ENCODE data around the gene SLC2A9. TPM values are rescaled to one million over a fixed set of nuclear protein-coding genes. Genes with fewer than 3 reads are reported as not detected.

Gene SLC2A9
- total and polyA plus RNA-seq, 2 of the 4 experiments (the other 2 are of a cell fraction): 0.72 to 2.1 TPM

- ATAC-seq (ENCODE audit: low read depth): no peak
- H3K36me3 ChIP-seq (ENCODE audit: control insufficient read depth, insufficient read depth, low read length): no peaks in the 10 kb centered on the region
Observed at GRCh38 chr4:9800848-9801247, 220.4 kb downstream of the SLC2A9 start.

More at GRCh38 chr4:9800848-9801247, 220.4 kb downstream of the SLC2A9 start:
- H2BK20ac ChIP-seq (ENCODE audit: low read depth, low read length): no peak overlapping the region
- no peak overlapping the region for H2BK5ac ChIP-seq (ENCODE audit: low read depth, low read length, poor library complexity, severe bottlenecking)
- TF ChIP-seq SMC3 (IDR thresholded peaks at IDR 0.05; ENCODE audit: low read depth, low read length): no peak
- TF ChIP-seq RCOR1 (IDR thresholded peaks at IDR 0.05; ENCODE audit: insufficient replicate concordance, low read length): no peak
- no peak for TF ChIP-seq RAD21 (IDR thresholded peaks at IDR 0.05; ENCODE audit: low read length)
- no peak for TF ChIP-seq CEBPB (IDR thresholded peaks at IDR 0.05; ENCODE audit: low read depth, low read length)
- no peak for TF ChIP-seq USF2 (IDR thresholded peaks at IDR 0.05; ENCODE audit: low read depth, low read length)
- TF ChIP-seq CTCF (conservative IDR thresholded peaks at IDR 0.05; ENCODE audit: low read depth, low read length): no peak
- no peak for TF ChIP-seq BHLHE40 (IDR thresholded peaks at IDR 0.05; ENCODE audit: low read depth, low read length)
- H3K4me3 ChIP-seq (ENCODE audit: insufficient read depth, low read depth, low read length): no peak overlapping the region
- H3K4me1 ChIP-seq (ENCODE audit: control insufficient read depth, insufficient read depth, low read length): no peaks in the 10 kb centered on the region
- no peak overlapping the region for H2AK9ac ChIP-seq (replicated peaks; ENCODE audit: low read depth, low read length, poor library complexity)
- H4K20me1 ChIP-seq (ENCODE audit: insufficient read depth, low read length): no peaks in the 10 kb centered on the region
- no peak overlapping the region for H2AFZ ChIP-seq (replicated peaks; ENCODE audit: low read length, poor library complexity)
- H3K9me1 ChIP-seq (ENCODE audit: insufficient read depth, low read length): no peaks in the 10 kb centered on the region
- ChIA-PET CTCF (no interaction called here), POLR2A (ENCODE audit: unreplicated experiment) (no interaction called here)
- no peaks in the 10 kb centered on the region for H3K27me3 ChIP-seq (ENCODE audit: control insufficient read depth, insufficient read depth, low read length)
- no peak overlapping the region for H2AK5ac ChIP-seq (ENCODE audit: low read depth, low read length)
- no peak overlapping the region for H2BK120ac ChIP-seq (ENCODE audit: low read depth, low read length)
- no CpG with 5 or more reads among the region's 4 CpGs for WGBS, 2 experiments (ENCODE audit: extremely low coverage in 2 of 2, insufficient read length in 1 of 2)
- no peak overlapping the region for H2BK15ac ChIP-seq (ENCODE audit: low read depth, low read length)
- H4K5ac ChIP-seq (ENCODE audit: low read depth, low read length): no peak overlapping the region
- dilution Hi-C loops (cut with HindIII; ENCODE audit: low sequenced_read_pairs, unreplicated experiment) (no loop called here), intact Hi-C loops (cut with micrococcal nuclease) (no loop called here), in situ Hi-C loops (cut with MboI; ENCODE audit: low sequenced_read_pairs) (no loop called here)
- BruUV-seq (replicated peaks): no TSS peak
- no peak overlapping the region for H3K14ac ChIP-seq (replicated peaks; ENCODE audit: low read depth, low read length)
- H3K9ac ChIP-seq (ENCODE audit: low read depth, low read length): no peak overlapping the region
- no peak overlapping the region for H4K91ac ChIP-seq (ENCODE audit: insufficient read depth, low read depth, low read length)
- H3K4me2 ChIP-seq (ENCODE audit: low read depth, low read length): no peak overlapping the region
- H4K8ac ChIP-seq (ENCODE audit: low read depth in 2 of 2, low read length in 2 of 2): no peak overlapping the region
- H3K23ac ChIP-seq (ENCODE audit: low read depth, low read length): no peak overlapping the region
- H3K18ac ChIP-seq (ENCODE audit: low read depth, low read length): no peak overlapping the region
- no peak for DNase-seq
- no peak overlapping the region for H3K4ac ChIP-seq (ENCODE audit: low read depth, low read length)
- H3K27ac ChIP-seq (ENCODE audit: insufficient read depth, low read length): no peak overlapping the region
- no peak overlapping the region for H3K56ac ChIP-seq (ENCODE audit: extremely low read depth, insufficient read depth, low read length)
- H3K79me1 ChIP-seq (ENCODE audit: low read depth in 1 of 2, low read length in 2 of 2): no peaks in the 10 kb centered on the region
- peaks cover 2% of the 10 kb centered on the region; the same call in 1 of the 2 replicates for H3K9me3 ChIP-seq (ENCODE audit: control insufficient read depth, insufficient read depth, low read length)
